ENCODE data around the gene NOD2.

Gene NOD2

DNA sequence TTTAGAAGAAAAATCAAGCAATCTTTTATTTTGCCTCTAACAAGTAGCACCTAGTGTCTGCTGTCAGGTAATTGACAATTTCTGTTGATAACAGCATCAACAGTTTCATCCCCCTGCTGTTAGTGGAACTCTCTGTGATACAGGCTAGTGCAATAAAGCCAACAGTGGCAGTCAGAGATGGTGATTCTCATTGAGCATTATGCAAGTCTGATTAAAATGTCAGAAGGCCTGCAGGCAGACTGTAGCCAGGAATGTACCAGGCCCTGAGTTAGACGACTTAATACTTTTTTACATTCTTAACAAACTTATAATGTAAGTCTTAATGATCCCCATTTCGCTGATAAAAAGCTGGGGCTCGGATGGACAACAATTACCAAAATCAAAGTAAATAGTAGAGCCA is 63.1 kb downstream of the NOD2 start:
- H3K4me3 ChIP-seq (ENCODE audit: insufficient read depth, low read depth, low read length, poor library complexity, severe bottlenecking), result no peak overlapping the region
- no peak overlapping the region for H3K27ac ChIP-seq (ENCODE audit: insufficient read depth, low read length, poor library complexity, severe bottlenecking)
- no peaks in the 10 kb centered on the region for H3K9me3 ChIP-seq (ENCODE audit: control insufficient read depth, low read length)
- H3K27me3 ChIP-seq (replicated peaks; ENCODE audit: control insufficient read depth, insufficient read depth, low read length, poor library complexity, severe bottlenecking), result no peaks in the 10 kb centered on the region
- no peak for DNase-seq
- H3K4me1 ChIP-seq (ENCODE audit: control insufficient read depth, insufficient read depth, low read length, poor library complexity, severe bottlenecking), result peaks cover 43% of the 10 kb centered on the region
- H3K36me3 ChIP-seq (ENCODE audit: control insufficient read depth, insufficient read depth, low read length), result peaks cover 75% of the 10 kb centered on the region

DNA sequence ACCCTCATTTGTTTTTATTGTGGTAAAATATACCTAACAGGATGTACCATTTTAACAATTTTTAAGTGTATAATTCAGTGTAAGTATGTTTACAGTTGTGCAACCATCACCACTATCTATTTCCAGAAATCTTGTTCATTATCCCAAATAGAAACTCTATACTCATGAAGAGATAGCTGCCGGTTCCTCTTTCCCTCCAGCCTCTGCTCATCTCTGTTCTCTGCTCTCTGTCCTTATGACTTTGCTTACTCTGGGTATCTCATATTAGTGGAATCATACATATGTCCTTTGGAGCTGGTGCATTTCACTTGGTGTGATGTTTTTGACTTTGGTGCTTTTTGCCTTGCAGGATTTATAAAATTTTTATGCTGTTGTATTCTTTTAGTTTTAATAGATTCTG is 67.9 kb downstream of the NOD2 start:
- H3K4me3 ChIP-seq (ENCODE audit: insufficient read depth, low read depth, low read length, poor library complexity, severe bottlenecking), result no peak overlapping the region
- DNase-seq, result no peak

DNA sequence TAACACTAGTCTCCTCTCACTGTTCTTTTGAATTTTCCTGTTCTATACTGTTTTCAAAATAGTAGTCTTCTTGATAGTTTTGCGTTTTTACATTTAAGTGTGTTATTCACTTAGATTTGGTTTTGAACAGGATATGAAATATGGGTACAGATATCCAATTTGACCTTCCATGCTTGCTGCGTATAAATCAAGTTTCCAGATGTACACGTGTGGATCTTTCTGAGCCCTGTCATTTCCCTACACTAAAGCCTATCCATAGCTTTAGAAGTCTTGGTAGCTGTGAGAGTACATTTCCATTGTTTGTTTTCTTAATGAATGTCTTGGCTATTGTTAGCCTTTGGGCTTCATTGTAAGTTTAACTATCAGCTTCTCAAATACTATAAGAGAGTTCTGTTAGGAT is 68.8 kb downstream of the NOD2 start:
- Histone ChIP-seq H3K9me3 (ENCODE audit: control insufficient read depth, low read length) (no peaks in the 10 kb centered on the region), H3K36me3 (ENCODE audit: control insufficient read depth, insufficient read depth, low read length) (peaks cover 58% of the 10 kb centered on the region), H3K4me1 (ENCODE audit: control insufficient read depth, insufficient read depth, low read length, poor library complexity, severe bottlenecking) (peaks cover 40% of the 10 kb centered on the region), H3K27ac (ENCODE audit: insufficient read depth, low read length, poor library complexity, severe bottlenecking) (no peak overlapping the region), H3K27me3 (replicated peaks; ENCODE audit: control insufficient read depth, insufficient read depth, low read length, poor library complexity, severe bottlenecking) (no peaks in the 10 kb centered on the region), H3K4me3 (ENCODE audit: insufficient read depth, low read depth, low read length, poor library complexity, severe bottlenecking) (no peak overlapping the region)
- DNase-seq, result no peak

More for the DNA sequence above, 67.9 kb downstream of the NOD2 start:
- Histone ChIP-seq H3K36me3 (ENCODE audit: control insufficient read depth, insufficient read depth, low read length) (peaks cover 63% of the 10 kb centered on the region), H3K27me3 (replicated peaks; ENCODE audit: control insufficient read depth, insufficient read depth, low read length, poor library complexity, severe bottlenecking) (no peaks in the 10 kb centered on the region), H3K27ac (ENCODE audit: insufficient read depth, low read length, poor library complexity, severe bottlenecking) (no peak overlapping the region), H3K9me3 (ENCODE audit: control insufficient read depth, low read length) (no peaks in the 10 kb centered on the region), H3K4me1 (ENCODE audit: control insufficient read depth, insufficient read depth, low read length, poor library complexity, severe bottlenecking) (peaks cover 45% of the 10 kb centered on the region)

DNA sequence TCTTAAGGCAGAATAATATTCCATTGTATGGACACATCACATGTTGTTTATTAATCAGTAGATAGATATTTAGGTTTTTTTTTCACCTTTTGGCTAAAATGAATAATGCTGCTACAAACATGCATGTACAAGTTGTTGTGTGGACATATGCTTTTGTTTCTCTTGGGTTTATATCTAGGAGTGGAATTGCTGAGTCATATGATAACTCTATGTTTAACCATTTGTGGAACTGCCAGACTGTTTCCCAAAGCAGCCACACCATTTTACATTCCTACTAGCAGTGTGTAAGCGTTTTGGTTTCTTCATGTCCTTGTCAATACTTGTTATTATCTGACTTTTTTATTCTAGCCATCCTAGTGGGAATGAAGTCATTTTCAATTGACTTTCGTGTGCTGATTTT is 69.8 kb downstream of the NOD2 start:
- no peaks in the 10 kb centered on the region for H3K27me3 ChIP-seq (replicated peaks; ENCODE audit: control insufficient read depth, insufficient read depth, low read length, poor library complexity, severe bottlenecking)
- peaks cover 37% of the 10 kb centered on the region for H3K4me1 ChIP-seq (ENCODE audit: control insufficient read depth, insufficient read depth, low read length, poor library complexity, severe bottlenecking)
- no peak overlapping the region for H3K4me3 ChIP-seq (ENCODE audit: insufficient read depth, low read depth, low read length, poor library complexity, severe bottlenecking)
- no peak overlapping the region for H3K27ac ChIP-seq (ENCODE audit: insufficient read depth, low read length, poor library complexity, severe bottlenecking)
- no peak for DNase-seq
- H3K36me3 ChIP-seq (ENCODE audit: control insufficient read depth, insufficient read depth, low read length), result peaks cover 49% of the 10 kb centered on the region
- H3K9me3 ChIP-seq (ENCODE audit: control insufficient read depth, low read length), result no peaks in the 10 kb centered on the region

DNA sequence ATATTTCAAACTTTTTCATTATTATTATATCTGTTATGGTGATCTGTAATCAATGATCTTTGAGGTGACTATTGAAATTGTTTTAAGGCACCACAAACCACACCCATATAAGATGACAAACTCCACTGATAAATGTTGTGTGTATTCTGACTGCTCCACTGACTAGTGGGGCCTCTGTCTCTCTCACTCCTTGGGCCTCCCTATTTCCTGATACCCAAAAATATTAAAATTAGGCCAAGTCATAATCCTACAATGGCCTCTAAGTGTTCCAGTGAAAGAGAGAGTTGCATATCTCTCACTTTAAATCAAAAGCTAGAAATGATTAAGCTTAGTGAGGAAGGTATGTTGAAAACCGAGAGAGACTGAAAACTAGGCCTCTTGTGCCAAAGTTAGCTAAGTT is 71.9 kb downstream of the NOD2 start:
- no peaks in the 10 kb centered on the region for H3K9me3 ChIP-seq (ENCODE audit: control insufficient read depth, low read length)
- H3K4me3 ChIP-seq (ENCODE audit: insufficient read depth, low read depth, low read length, poor library complexity, severe bottlenecking), result no peak overlapping the region
- H3K27ac ChIP-seq (ENCODE audit: insufficient read depth, low read length, poor library complexity, severe bottlenecking), result no peak overlapping the region
- DNase-seq, result no peak
- peaks cover 34% of the 10 kb centered on the region for H3K4me1 ChIP-seq (ENCODE audit: control insufficient read depth, insufficient read depth, low read length, poor library complexity, severe bottlenecking)
- H3K36me3 ChIP-seq (ENCODE audit: control insufficient read depth, insufficient read depth, low read length), result peaks cover 42% of the 10 kb centered on the region
- no peaks in the 10 kb centered on the region for H3K27me3 ChIP-seq (replicated peaks; ENCODE audit: control insufficient read depth, insufficient read depth, low read length, poor library complexity, severe bottlenecking)

DNA sequence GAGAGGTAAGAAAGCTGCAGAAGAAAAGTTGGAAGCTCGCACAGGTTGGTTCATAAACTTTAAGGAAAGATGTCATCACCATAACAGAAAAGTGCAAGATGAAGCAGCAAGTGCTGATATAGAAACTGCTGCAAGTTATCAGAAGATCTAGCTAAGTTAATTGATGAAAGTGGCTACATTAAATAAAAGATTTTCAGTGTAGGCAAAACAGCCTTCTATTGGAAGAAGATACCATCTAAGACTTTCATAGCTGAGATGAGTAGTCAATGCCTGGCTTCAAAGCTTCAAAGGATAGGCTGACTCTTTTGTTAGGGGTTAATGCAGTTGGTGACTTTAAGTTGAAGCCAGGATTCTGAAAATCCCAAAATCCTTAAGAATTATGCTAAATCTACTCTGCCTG is 72.5 kb downstream of the NOD2 start:
- Histone ChIP-seq H3K36me3 (ENCODE audit: control insufficient read depth, insufficient read depth, low read length) (peaks cover 42% of the 10 kb centered on the region), H3K4me1 (ENCODE audit: control insufficient read depth, insufficient read depth, low read length, poor library complexity, severe bottlenecking) (peaks cover 31% of the 10 kb centered on the region), H3K9me3 (ENCODE audit: control insufficient read depth, low read length) (no peaks in the 10 kb centered on the region), H3K27me3 (replicated peaks; ENCODE audit: control insufficient read depth, insufficient read depth, low read length, poor library complexity, severe bottlenecking) (no peaks in the 10 kb centered on the region), H3K4me3 (ENCODE audit: insufficient read depth, low read depth, low read length, poor library complexity, severe bottlenecking) (no peak overlapping the region), H3K27ac (ENCODE audit: insufficient read depth, low read length, poor library complexity, severe bottlenecking) (no peak overlapping the region)
- DNase-seq, result no peak

DNA sequence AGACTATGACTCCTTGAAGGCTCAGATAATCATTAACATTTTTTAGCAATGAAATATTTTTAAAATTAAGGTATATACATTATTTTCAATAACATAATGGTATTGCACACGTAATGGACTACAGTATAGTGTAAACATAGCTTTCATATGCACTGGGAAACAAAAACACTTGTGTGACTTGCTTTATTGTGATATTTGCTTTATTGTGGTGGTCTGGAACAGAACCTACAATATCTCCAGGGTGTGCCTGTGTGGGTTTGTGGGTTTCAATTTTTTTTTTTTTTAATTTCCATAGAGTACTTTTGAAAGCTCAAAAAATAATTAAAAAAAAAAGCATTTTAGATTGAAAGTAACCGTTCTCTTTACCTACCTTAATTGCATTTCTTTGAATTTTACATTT is 73.8 kb downstream of the NOD2 start:
- peaks cover 35% of the 10 kb centered on the region for H3K36me3 ChIP-seq (ENCODE audit: control insufficient read depth, insufficient read depth, low read length)
- H3K27ac ChIP-seq (ENCODE audit: insufficient read depth, low read length, poor library complexity, severe bottlenecking), result no peak overlapping the region
- peaks cover 20% of the 10 kb centered on the region for H3K4me1 ChIP-seq (ENCODE audit: control insufficient read depth, insufficient read depth, low read length, poor library complexity, severe bottlenecking)
- H3K4me3 ChIP-seq (ENCODE audit: insufficient read depth, low read depth, low read length, poor library complexity, severe bottlenecking), result no peak overlapping the region
- no peaks in the 10 kb centered on the region for H3K27me3 ChIP-seq (replicated peaks; ENCODE audit: control insufficient read depth, insufficient read depth, low read length, poor library complexity, severe bottlenecking)
- no peaks in the 10 kb centered on the region for H3K9me3 ChIP-seq (ENCODE audit: control insufficient read depth, low read length)
- no peak for DNase-seq

DNA sequence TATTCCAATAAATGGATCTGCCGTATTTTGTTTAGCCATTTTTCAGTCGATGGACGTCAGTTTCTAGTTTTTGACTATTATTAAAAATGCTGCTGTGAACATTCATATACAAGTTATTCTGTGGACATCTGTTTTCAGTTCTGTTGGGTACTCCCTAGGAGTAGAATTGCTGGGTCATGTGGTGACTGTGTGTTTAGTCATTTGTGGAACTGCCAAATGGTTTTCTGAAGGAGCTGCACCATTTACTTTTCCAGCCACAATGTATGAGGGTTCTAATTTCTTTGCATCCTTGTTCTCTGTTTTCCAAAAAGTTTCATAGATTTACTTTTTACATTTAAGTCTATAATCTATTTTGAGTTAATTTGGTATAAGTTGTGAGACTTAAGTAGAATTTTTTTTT is 78.0 kb downstream of the NOD2 start:
- H3K4me3 ChIP-seq (ENCODE audit: insufficient read depth, low read depth, low read length, poor library complexity, severe bottlenecking), result no peak overlapping the region
- peaks cover 29% of the 10 kb centered on the region for H3K36me3 ChIP-seq (ENCODE audit: control insufficient read depth, insufficient read depth, low read length)
- no peaks in the 10 kb centered on the region for H3K9me3 ChIP-seq (ENCODE audit: control insufficient read depth, low read length)
- peaks cover 3% of the 10 kb centered on the region for H3K4me1 ChIP-seq (ENCODE audit: control insufficient read depth, insufficient read depth, low read length, poor library complexity, severe bottlenecking)
- H3K27me3 ChIP-seq (replicated peaks; ENCODE audit: control insufficient read depth, insufficient read depth, low read length, poor library complexity, severe bottlenecking), result no peaks in the 10 kb centered on the region
- no peak for DNase-seq
- no peak overlapping the region for H3K27ac ChIP-seq (ENCODE audit: insufficient read depth, low read length, poor library complexity, severe bottlenecking)

DNA sequence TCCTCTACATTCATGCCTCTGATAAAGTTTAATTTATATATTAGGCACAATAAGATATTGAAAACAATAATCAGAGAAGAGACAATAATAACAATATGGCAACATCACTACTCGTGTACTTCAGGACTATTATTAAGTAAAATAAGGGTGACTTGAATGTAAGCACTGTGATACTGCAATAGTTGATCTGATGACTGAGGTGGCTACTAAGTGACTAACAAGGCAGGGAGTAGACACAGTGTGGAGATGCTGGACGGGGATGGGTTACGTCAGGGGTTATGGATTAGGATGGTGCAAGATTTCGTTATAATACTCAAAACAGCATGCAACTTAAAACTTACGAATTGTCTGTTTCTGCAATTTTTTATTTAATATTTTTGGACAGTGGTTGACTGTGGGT is 81.0 kb downstream of the NOD2 start:
- Histone ChIP-seq H3K36me3 (ENCODE audit: control insufficient read depth, insufficient read depth, low read length) (peaks cover 34% of the 10 kb centered on the region), H3K27me3 (replicated peaks; ENCODE audit: control insufficient read depth, insufficient read depth, low read length, poor library complexity, severe bottlenecking) (no peaks in the 10 kb centered on the region), H3K9me3 (ENCODE audit: control insufficient read depth, low read length) (no peaks in the 10 kb centered on the region), H3K4me3 (ENCODE audit: insufficient read depth, low read depth, low read length, poor library complexity, severe bottlenecking) (no peak overlapping the region), H3K4me1 (ENCODE audit: control insufficient read depth, insufficient read depth, low read length, poor library complexity, severe bottlenecking) (no peaks in the 10 kb centered on the region), H3K27ac (ENCODE audit: insufficient read depth, low read length, poor library complexity, severe bottlenecking) (no peak overlapping the region)
- DNase-seq, result no peak

DNA sequence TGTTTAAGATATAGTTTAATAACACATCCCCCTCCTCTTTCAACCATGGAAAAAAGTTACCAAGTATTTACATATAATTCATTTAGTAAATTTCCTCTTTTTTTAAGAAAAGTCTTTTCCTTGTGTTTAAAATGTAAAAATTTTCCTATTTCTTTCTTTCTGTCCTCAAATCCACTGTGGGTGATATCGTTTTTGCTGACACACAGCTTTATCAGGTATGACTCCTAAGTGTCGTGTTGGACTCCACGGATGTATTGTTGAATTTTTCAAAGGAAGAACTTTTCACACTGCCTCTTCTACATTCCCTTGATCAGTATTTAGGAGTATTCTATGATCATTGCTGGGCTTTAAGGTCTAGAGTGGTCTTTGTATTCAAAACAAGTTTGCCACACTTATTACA is 81.6 kb downstream of the NOD2 start:
- Histone ChIP-seq H3K27me3 (replicated peaks; ENCODE audit: control insufficient read depth, insufficient read depth, low read length, poor library complexity, severe bottlenecking) (no peaks in the 10 kb centered on the region), H3K9me3 (ENCODE audit: control insufficient read depth, low read length) (no peaks in the 10 kb centered on the region), H3K27ac (ENCODE audit: insufficient read depth, low read length, poor library complexity, severe bottlenecking) (no peak overlapping the region), H3K4me3 (ENCODE audit: insufficient read depth, low read depth, low read length, poor library complexity, severe bottlenecking) (no peak overlapping the region), H3K4me1 (ENCODE audit: control insufficient read depth, insufficient read depth, low read length, poor library complexity, severe bottlenecking) (peaks cover 3% of the 10 kb centered on the region), H3K36me3 (ENCODE audit: control insufficient read depth, insufficient read depth, low read length) (peaks cover 35% of the 10 kb centered on the region)
- DNase-seq, result no peak

DNA sequence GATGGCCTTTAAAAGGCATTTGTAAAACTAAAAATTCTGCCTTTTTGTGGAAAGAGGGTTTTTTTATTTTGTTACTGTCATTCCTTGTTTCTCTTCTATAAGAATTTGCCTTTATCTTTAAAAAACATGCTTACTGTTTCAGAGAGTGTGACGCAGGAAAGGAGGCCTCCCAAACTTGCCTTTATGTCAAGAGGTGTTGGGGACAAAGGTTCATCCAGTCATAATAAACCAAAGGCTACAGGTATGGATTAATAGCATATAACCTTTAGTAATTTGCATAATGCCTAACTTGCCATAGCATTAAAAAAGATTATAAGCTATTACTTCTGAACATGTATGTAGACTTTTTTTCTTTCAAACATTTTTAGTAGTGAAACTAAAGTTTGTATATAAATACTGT is 82.6 kb downstream of the NOD2 start:
- no peak overlapping the region for H3K4me3 ChIP-seq (ENCODE audit: insufficient read depth, low read depth, low read length, poor library complexity, severe bottlenecking)
- H3K9me3 ChIP-seq (ENCODE audit: control insufficient read depth, low read length), result no peaks in the 10 kb centered on the region
- H3K4me1 ChIP-seq (ENCODE audit: control insufficient read depth, insufficient read depth, low read length, poor library complexity, severe bottlenecking), result peaks cover 3% of the 10 kb centered on the region
- DNase-seq, result no peak
- H3K27me3 ChIP-seq (replicated peaks; ENCODE audit: control insufficient read depth, insufficient read depth, low read length, poor library complexity, severe bottlenecking), result no peaks in the 10 kb centered on the region
- H3K36me3 ChIP-seq (ENCODE audit: control insufficient read depth, insufficient read depth, low read length), result peaks cover 40% of the 10 kb centered on the region
- no peak overlapping the region for H3K27ac ChIP-seq (ENCODE audit: insufficient read depth, low read length, poor library complexity, severe bottlenecking)
